Trophoblast cell (in vitro differentiated cells and primary cell): Measurements from ENCODE around the gene CTIF.

Source experiments
- DNase-seq, 2 donors: peaks; one replicate each; pipeline ENCODE4 v3.0.0-alpha.2; 2016
- H2AFZ ChIP-seq: 2 replicates; pipeline ENCODE4 v1.6.1; 2013; ENCODE audit warnings: low read length, moderate library complexity, mild to moderate bottlenecking; ENCODE audit not compliant: insufficient read depth, poor library complexity
- H2AK5ac ChIP-seq: 2 replicates; pipeline ENCODE4 v1.6.1; 2013; ENCODE audit warnings: mild to moderate bottlenecking, low read length
- H2BK120ac ChIP-seq: 2 replicates; pipeline ENCODE4 v1.6.1; 2013; ENCODE audit warnings: low read length, mild to moderate bottlenecking, moderate library complexity; ENCODE audit not compliant: insufficient read depth, poor library complexity
- H2BK12ac ChIP-seq: 2 replicates; pipeline ENCODE4 v1.6.1; 2013; ENCODE audit warnings: mild to moderate bottlenecking, low read length, moderate library complexity
- H2BK5ac ChIP-seq: 2 replicates; pipeline ENCODE4 v1.6.1; 2013; ENCODE audit warnings: low read length, low read depth, moderate library complexity, mild to moderate bottlenecking; ENCODE audit not compliant: poor library complexity
- H3K14ac ChIP-seq: 2 replicates; pipeline ENCODE4 v1.6.1; 2013; ENCODE audit warnings: mild to moderate bottlenecking, low read length
- H3K18ac ChIP-seq: 2 replicates; pipeline ENCODE4 v1.6.1; 2013; ENCODE audit warnings: mild to moderate bottlenecking, low read length
- H3K23ac ChIP-seq: 2 replicates; pipeline ENCODE4 v1.6.1; 2013; ENCODE audit warnings: low read length
- H3K27ac ChIP-seq: 2 replicates; pipeline ENCODE4 v1.5.1; 2013; ENCODE audit warnings: low read depth, mild to moderate bottlenecking, inconsistent platforms, low read length, moderate library complexity
- H3K27me3 ChIP-seq: 2 replicates; pipeline ENCODE4 v1.6.1; 2013; ENCODE audit warnings: inconsistent platforms, mild to moderate bottlenecking, low read length, moderate library complexity; ENCODE audit not compliant: insufficient read depth
- H3K36me3 ChIP-seq, 2 experiments: 1 replicate in 1 of 2; 2 replicates in 1 of 2; pipeline ENCODE4 v1.6.1; 2013; ENCODE audit warnings: low read length in 2 of 2, mild to moderate bottlenecking in 2 of 2, moderate library complexity in 1 of 2; ENCODE audit not compliant: insufficient read depth in 2 of 2, control insufficient read depth in 1 of 2
- H3K4ac ChIP-seq: 2 replicates; pipeline ENCODE4 v1.6.1; 2013; ENCODE audit warnings: low read depth, mild to moderate bottlenecking, low read length, moderate library complexity
- H3K4me1 ChIP-seq, 2 experiments: 1 replicate in 1 of 2; 2 replicates in 1 of 2; pipeline ENCODE4 v1.6.1; 2013; ENCODE audit warnings: low read length in 2 of 2, mild to moderate bottlenecking in 2 of 2, moderate library complexity in 1 of 2; ENCODE audit not compliant: insufficient read depth in 2 of 2, control insufficient read depth in 1 of 2
- H3K4me2 ChIP-seq: 2 replicates; pipeline ENCODE4 v1.6.1; 2013; ENCODE audit warnings: inconsistent platforms, mild to moderate bottlenecking, low read length, moderate library complexity
- H3K4me3 ChIP-seq: 2 replicates; pipeline ENCODE4 v1.5.1; 2013; ENCODE audit warnings: mild to moderate bottlenecking, low read depth, low read length, inconsistent platforms
- H3K79me1 ChIP-seq: one replicate; pipeline ENCODE4 v1.6.1; 2013; ENCODE audit warnings: low read length
- H3K79me2 ChIP-seq: 2 replicates; pipeline ENCODE4 v1.6.1; 2013; ENCODE audit warnings: low read length, mild to moderate bottlenecking; ENCODE audit not compliant: control insufficient read depth, insufficient read depth, poor library complexity
- H3K9ac ChIP-seq: 2 replicates; pipeline ENCODE4 v1.6.1; 2013; ENCODE audit warnings: mild to moderate bottlenecking, low read length
- H3K9me3 ChIP-seq: 2 replicates; pipeline ENCODE4 v1.6.1; 2013; ENCODE audit warnings: low read depth, mild to moderate bottlenecking, control low read depth, inconsistent platforms, low read length; ENCODE audit not compliant: insufficient read depth
- H4K12ac ChIP-seq: 2 replicates; pipeline ENCODE4 v1.6.1; 2013; ENCODE audit warnings: low read depth, mild to moderate bottlenecking, low read length, moderate library complexity
- H4K8ac ChIP-seq: 2 replicates; pipeline ENCODE4 v1.6.1; 2013; ENCODE audit warnings: low read depth, mild to moderate bottlenecking, low read length, moderate library complexity
- H4K91ac ChIP-seq: one replicate; pipeline ENCODE4 v1.6.1; 2013; ENCODE audit warnings: low read depth, mild to moderate bottlenecking, low read length, moderate library complexity
- WGBS: extraction: QIAGEN DNeasy Blood & Tissue Kit; methylation state at CpG from one replicate; pipeline ENCODE4 v1.1.7; 2013; ENCODE audit warnings: missing lambda C conversion rate; ENCODE audit not compliant: insufficient read length, insufficient coverage; ENCODE audit errors: extremely low coverage; 5-methylcytosine and 5-hydroxymethylcytosine counted together

Gene CTIF

DNA sequence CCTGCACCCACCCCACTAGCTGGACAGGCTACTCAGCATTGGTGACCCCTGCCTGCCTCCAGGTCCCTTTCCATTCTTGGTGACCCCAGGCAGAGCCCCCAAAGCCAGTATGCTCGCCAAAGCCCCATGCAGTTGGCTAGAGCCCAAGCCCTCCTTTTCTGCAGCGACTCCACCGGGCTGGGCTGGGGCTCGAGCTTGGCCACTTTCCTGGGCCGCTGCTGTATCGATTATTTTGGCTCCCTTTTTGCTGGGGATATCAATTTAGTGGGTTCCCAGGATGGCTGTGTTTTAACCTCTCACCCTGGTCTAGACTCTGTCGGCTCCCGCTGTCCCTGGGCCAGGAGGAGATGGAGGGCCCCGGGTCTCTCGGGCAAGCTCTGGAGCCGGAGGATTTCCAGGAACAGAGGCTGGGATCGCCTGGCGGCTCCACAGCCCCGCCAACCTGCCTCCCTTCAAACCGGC, 335.9 kb downstream of the CTIF start:
- Histone ChIP-seq H3K14ac (peak overlapping the region; percentile 91), H3K9ac (no peak overlapping the region)
- no CpG with 5 or more reads among the region's 15 CpGs for WGBS

DNA sequence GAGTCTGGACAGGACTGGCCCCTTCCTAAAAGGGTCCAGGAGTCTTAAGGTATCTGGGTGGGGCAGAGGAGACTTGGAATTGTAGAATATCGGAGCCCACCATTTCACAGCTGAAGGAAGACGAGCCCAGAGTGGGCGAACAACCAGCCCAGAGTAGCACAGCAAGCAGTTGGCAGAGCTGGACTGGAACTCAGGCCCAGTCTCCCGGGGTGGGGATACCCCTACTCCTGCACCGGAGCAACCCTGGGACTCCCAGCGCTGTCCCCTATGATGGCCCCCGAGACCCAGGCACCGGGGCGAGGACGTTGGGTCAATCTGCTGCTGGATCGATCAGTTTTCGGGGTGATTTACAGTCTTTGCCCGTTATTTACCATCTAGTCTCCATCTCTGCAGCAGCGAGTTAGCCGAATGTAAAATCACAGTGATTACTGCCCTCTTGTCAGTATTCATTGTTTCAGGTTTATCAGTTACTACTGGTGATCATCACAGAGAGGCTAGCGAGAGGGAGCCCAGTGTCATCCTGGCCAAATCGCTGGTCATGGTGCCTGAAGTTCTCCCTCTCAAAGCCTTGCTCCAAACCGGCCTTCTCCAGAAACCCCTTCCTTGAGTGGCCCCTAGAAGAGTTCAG, 336.6 kb downstream of the CTIF start:
- H3K9me3 ChIP-seq = no peaks in the 10 kb centered on the region
- H2BK12ac ChIP-seq = peak overlapping the region; percentile 100
- H2AK5ac ChIP-seq = peak overlapping the region; percentile 95
- H2AFZ ChIP-seq = no peak overlapping the region
- peak overlapping the region; percentile 54 for H2BK5ac ChIP-seq
- peaks cover 0 to 2% of the 10 kb centered on the region in 2 experiments for H3K36me3 ChIP-seq
- DNase-seq = no peak
- no CpG with 5 or more reads among the region's 18 CpGs for WGBS
- no peaks in the 10 kb centered on the region for H3K27me3 ChIP-seq
- no peak overlapping the region for H3K27ac ChIP-seq
- peak overlapping the region; percentile 27 for H3K4ac ChIP-seq
- peak overlapping the region; percentile 99 for H4K91ac ChIP-seq
- H3K79me1 ChIP-seq = peaks cover 70% of the 10 kb centered on the region
- no peak overlapping the region for H3K9ac ChIP-seq
- H4K12ac ChIP-seq = no peak overlapping the region
- no peak overlapping the region for H3K4me2 ChIP-seq
- H3K18ac ChIP-seq = peak overlapping the region; percentile 84
- H3K4me3 ChIP-seq = no peak overlapping the region
- peaks cover 57% of the 10 kb centered on the region in 2 experiments for H3K4me1 ChIP-seq
- H2BK120ac ChIP-seq = peak overlapping the region; percentile 95
- peak overlapping the region; percentile 35 for H4K8ac ChIP-seq
- H3K23ac ChIP-seq = no peak overlapping the region
- peak overlapping the region; percentile 98 for H3K14ac ChIP-seq
- peaks cover 20% of the 10 kb centered on the region for H3K79me2 ChIP-seq

More for the DNA sequence above, 335.9 kb downstream of the CTIF start:
- H3K27me3 ChIP-seq = no peaks in the 10 kb centered on the region
- H3K36me3 ChIP-seq = no peaks in the 10 kb centered on the region
- no peaks in the 10 kb centered on the region for H3K9me3 ChIP-seq
- H4K91ac ChIP-seq = peak overlapping the region; percentile 99
- H3K79me1 ChIP-seq = peaks cover 65% of the 10 kb centered on the region
- H2BK12ac ChIP-seq = peak overlapping the region; percentile 99
- peaks cover 18% of the 10 kb centered on the region for H3K79me2 ChIP-seq
- no peak for DNase-seq
- H3K4me1 ChIP-seq = peaks cover 52% of the 10 kb centered on the region in 2 experiments
- H4K12ac ChIP-seq = no peak overlapping the region
- H3K4me2 ChIP-seq = no peak overlapping the region
- peak overlapping the region; percentile 84 for H3K18ac ChIP-seq
- H2AK5ac ChIP-seq = peak overlapping the region; percentile 95
- peak overlapping the region; percentile 69 for H2BK5ac ChIP-seq
- peak overlapping the region; percentile 35 for H2AFZ ChIP-seq
- no peak overlapping the region for H3K4me3 ChIP-seq
- H3K4ac ChIP-seq = peak overlapping the region; percentile 76
- no peak overlapping the region for H3K23ac ChIP-seq
- H3K27ac ChIP-seq = peak overlapping the region; percentile 14
- H4K8ac ChIP-seq = peak overlapping the region; percentile 57
- H2BK120ac ChIP-seq = peak overlapping the region; percentile 95

DNA sequence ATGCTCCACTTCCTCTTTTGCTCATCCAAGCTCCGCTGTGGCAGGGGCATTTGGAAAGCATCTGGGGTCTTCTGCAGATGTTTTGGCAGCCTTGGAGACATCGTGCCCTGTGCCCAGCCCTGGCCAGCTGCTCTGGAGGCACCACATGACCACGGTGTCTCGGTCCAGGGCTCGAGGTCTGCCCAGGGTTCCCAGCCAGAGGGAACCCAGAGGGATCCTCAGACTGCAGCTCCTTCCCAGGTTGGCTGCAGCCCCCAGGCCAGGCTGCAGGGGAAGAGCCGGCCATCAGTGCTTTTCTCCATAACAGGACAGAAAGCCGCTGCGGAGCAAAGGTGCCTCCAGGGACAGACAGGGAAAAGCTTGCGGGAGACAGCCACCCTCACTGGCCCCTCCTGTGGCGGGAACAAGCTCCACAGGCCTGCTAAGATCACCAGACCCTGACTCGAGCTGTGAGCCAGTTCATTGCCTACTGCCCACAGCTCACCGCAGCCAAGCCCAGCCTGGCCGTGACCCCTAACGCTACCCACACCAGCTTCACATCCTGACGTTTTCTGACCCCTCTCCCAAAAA, 337.2 kb downstream of the CTIF start:
- Histone ChIP-seq H3K14ac (peak overlapping the region; percentile 98), H4K8ac (peak overlapping the region; percentile 56), H3K4me1 (peaks cover 58% of the 10 kb centered on the region in 2 experiments), H3K4me2 (no peak overlapping the region), H3K23ac (no peak overlapping the region), H3K79me2 (peaks cover 21% of the 10 kb centered on the region), H3K9ac (no peak overlapping the region), H2BK5ac (peak overlapping the region; percentile 85), H3K79me1 (peaks cover 74% of the 10 kb centered on the region), H2BK120ac (peak overlapping the region; percentile 90), H3K36me3 (peaks cover 0 to 2% of the 10 kb centered on the region in 2 experiments), H2BK12ac (peak overlapping the region; percentile 100), H3K27me3 (no peaks in the 10 kb centered on the region), H2AFZ (peak overlapping the region; percentile 30), H3K27ac (peak overlapping the region; percentile 56), H3K9me3 (no peaks in the 10 kb centered on the region), H3K4me3 (no peak overlapping the region), H3K18ac (peak overlapping the region; percentile 99), H4K12ac (peak overlapping the region; percentile 1), H2AK5ac (peak overlapping the region; percentile 70), H3K4ac (peak overlapping the region; percentile 60), H4K91ac (peak overlapping the region; percentile 99)
- WGBS = no CpG with 5 or more reads among the region's 15 CpGs
- DNase-seq = peak in 1 of 2 donors; percentile 19

DNA sequence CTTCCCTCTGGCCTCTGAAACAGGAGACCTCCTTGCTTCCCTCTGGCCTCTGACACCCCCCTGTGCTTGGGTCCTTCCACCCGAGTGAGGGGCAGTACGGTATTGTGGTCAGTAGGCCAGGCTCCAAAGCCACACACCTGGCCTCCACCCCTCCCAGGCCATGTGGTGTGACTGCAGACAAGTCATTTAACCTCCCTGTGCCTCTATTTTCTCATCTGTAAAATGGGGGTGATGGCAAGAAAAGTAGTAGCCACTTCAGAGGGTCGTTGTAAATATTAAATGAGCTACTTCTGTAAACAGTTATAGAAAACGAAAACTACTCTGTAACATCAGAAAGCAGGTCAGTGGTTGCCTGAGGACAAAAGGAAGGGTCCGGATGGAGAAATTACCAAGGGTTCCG, 337.8 kb downstream of the CTIF start:
- Histone ChIP-seq H3K79me2 (peaks cover 21% of the 10 kb centered on the region), H3K23ac (no peak overlapping the region), H3K27me3 (no peaks in the 10 kb centered on the region), H2BK5ac (peak overlapping the region; percentile 85), H4K12ac (peak overlapping the region; percentile 51), H3K4ac (peak overlapping the region; percentile 60), H3K79me1 (peaks cover 74% of the 10 kb centered on the region), H3K36me3 (peaks cover 0 to 2% of the 10 kb centered on the region in 2 experiments), H3K4me1 (peaks cover 58% of the 10 kb centered on the region in 2 experiments), H3K9ac (no peak overlapping the region), H3K4me3 (no peak overlapping the region), H3K18ac (peak overlapping the region; percentile 99), H4K91ac (peak overlapping the region; percentile 99), H4K8ac (peak overlapping the region; percentile 56), H2AFZ (peak overlapping the region; percentile 30), H3K14ac (peak overlapping the region; percentile 98), H3K9me3 (no peaks in the 10 kb centered on the region), H2AK5ac (peak overlapping the region; percentile 70), H3K4me2 (no peak overlapping the region), H3K27ac (peak overlapping the region; percentile 56), H2BK12ac (peak overlapping the region; percentile 100), H2BK120ac (peak overlapping the region; percentile 90)
- DNase-seq = no peak
- WGBS = no CpG with 5 or more reads among the region's 6 CpGs
